Suppressor macrophage treated with lipopolysaccharide for 4 hours (primary cell): Measurements from ENCODE around the gene NEDD4L.

Source experiments
- DNase-seq: peaks from one replicate; pipeline ENCODE4 v3.0.0-alpha.2; 2020

NEDD4L gene

GRCh38 chr18:58054041-58054781, 10.2 kb downstream of the NEDD4L start:
- DNase-seq, result no peak

DNA sequence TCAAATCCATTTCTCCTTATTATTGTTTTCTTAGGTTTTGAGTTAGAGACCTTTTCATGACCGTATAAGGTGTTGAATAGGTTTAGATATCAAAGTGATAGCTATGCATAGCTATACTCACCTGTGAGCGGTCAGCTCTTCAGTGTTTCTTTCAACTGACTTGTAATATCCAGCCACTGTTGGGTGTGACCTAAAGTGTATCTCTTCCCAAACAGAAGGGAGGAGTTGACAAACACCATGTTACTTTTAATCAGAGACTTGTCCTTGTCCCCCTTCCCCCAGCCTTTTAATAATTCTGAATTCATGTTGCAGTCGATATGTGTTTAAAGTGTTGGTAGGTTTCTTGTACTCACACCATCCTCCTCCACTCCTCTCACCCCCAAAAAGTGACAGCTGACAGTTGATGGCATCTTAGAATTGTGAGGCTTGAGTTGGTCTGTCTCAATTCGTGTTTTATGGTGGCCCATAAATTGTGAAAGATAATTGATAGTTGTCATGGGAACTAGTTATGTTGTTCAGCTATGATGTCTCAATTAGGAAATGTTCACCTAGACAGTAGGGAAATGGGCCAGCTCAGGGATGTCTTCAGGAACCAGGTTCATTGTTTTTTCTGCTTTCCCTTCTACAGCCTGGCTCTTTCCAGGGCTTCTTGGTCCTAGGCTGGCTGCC, 12.0 kb downstream of the NEDD4L start:
- no peak for DNase-seq

DNA sequence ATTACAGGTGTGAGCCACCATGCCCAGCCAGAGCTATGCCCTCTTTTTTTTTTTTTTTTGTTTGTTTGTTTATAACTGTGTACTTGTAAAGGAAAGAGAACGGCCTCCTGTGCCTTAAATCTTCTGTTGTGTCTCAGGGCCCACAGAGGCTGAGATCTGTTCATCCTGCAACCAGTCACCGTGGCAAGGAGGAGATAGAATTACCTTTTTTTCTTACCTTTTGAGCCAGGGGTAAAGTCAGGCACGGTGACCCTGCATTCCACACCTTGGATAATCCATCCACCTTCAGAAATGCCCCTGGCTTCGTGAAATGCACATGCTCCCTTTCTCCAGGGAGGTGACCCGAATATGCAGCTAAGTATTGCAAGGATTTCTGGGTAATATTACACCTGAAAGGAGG, 12.8 kb downstream of the NEDD4L start:
- DNase-seq, result no peak

- DNase-seq, result no peak
Measured at GRCh38 chr18:58057291-58057965, 13.4 kb downstream of the NEDD4L start.

- DNase-seq, result no peak
Measured at GRCh38 chr18:58058720-58059119, 14.7 kb downstream of the NEDD4L start.

DNA sequence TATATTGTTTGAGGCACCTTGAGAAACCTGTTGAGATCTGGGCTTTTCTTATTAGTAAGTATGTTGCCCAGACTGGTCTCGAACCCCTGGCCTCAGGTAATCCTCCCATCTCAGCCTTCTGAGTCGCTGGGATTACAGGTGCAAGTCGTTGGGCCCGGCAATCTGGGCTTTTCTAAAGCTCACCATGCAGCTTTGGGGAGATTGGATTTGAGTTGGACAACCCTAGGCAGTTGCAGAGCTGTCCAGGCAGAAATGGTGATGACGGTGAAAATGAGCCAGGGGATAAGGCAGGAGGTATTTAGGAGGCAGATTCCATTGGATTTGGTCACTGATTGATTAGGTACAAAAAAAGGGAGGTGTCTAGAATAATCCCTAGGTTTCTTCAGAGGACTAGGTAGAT, 16.2 kb downstream of the NEDD4L start:
- DNase-seq, result no peak

DNA sequence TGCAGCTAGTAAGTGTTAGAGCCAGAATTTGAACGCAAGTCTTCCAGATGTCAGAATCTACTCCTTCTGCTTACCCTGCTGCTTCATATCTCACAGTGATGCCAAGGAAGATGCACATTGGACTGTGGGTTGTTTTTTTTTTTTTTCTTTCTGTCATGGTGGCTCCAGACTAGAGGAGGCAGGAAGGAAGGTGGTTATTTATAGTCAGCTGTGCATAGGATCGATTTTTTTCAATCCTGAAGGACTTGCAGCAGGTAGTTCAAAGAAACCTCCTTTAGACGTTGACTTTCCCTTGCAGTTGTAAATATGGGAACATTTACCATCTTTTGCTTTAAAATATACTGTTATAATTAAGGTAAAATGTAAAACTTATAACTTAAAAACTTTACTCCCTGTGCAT, 17.3 kb downstream of the NEDD4L start:
- DNase-seq, result no peak

DNA sequence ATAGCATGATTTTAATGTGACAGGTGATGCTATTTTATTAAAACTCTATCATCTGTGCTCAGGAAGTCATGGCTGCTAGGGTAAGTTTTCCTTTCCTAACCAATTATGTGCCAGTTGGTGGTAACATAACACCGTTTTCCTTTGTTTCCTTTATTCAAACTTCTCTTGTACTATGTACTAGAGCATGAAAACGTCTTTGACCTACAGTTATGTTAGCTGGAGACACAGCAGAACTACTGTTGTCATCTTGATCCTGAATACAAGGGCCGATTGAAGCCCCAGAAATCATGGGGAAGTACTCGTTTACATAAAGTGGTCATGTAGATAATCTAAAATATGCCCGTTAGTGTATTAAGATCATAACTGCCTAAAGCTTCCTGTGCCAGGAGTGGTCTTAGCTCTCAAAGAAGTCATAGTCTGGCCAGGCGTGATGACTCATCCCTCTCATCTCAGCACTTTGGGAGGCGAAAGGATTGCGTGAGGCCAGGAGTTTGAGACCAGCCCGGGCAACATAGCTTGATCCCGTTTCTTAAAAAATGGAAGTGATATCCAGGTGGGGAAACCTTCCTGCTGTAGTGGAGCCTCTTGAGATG, 20.5 kb downstream of the NEDD4L start:
- DNase-seq, result no peak

DNA sequence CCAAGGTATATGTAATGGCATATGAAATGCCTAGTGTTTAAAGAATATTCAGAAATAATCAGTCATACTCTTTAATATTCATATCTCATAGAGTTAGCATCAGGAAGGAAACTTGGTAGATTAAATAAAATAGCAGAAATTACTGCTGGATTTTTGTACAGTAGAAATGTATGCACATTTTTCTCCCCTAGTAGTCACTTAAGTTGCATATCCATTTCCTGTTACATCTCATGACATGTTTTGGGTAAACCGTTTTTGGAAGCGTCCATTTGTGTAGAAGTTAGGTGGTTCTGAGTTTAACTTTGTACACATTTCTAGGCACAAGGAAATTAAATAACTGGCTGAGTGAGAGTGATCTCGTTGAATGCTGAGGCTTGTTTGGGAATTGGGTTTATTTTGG, 21.9 kb downstream of the NEDD4L start:
- DNase-seq, result no peak

- DNase-seq, result no peak
Measured at GRCh38 chr18:58067601-58068000, 23.6 kb downstream of the NEDD4L start.

GRCh38 chr18:58069099-58069498, 25.1 kb downstream of the NEDD4L start:
- no peak for DNase-seq

DNA sequence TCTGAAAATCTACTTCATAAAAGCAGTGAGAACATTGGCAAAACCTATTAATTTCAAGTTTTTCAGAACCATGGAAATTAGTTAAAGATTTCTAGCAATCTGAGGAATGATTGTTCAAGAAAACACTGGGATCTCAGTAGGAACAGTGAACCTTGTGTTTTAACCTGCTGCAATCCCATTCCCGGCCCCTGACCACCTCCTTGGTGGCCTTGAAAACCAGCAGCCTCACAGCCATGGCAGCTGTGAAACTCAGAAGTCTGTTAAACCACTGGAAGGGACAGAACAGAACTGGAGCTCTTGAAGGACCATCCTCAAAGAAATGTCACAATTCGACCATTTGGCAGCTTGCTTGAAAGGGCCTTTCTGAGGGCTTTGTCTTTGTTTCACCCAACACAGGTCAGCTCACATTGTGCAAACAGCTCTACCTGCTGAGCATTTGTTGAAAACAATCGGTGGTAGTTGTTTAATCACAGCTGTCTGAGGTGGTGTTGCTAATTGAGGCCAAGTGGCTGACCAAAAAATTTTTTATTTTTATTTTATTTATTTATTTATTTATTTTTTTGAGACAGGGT, 25.8 kb downstream of the NEDD4L start:
- DNase-seq, result no peak

DNA sequence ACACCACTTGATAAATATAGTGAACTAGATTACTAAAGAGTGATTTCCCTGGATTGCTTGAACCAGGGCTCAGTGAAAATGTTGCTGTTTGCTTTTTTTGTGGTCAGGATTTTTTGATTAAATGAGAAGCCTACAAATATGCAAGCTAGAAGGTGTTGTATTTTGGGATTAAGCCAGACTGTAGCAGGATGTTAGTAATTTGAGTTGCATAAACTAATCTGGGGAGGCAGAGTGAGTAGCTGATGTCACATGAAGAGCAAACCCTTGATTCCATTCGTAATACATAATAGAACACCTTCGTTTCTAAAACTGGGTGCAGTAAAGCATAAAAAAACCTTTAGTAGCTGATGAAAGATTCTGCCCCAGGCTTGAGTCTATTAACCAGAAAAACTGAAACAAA, 32.0 kb downstream of the NEDD4L start:
- no peak for DNase-seq

DNA sequence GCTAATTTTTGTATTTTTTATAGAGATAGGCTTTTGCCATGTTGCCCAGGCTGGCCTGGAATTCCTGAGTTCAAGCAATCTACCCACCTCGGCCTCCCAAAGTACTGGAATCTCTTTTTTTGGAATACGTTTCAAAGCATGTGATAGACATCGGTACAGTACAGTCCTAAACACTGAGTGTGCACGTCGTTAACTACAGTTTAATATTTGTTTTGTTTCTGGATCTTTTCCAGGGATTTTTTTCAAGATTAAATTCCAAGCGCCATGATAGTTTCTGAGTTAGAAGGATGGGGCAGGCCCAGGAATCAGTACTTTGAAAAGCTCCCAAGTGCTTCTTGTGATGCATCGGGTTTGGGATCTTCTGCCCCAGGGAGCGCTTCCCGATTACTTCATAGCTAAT, 33.3 kb downstream of the NEDD4L start:
- DNase-seq, result no peak

DNA sequence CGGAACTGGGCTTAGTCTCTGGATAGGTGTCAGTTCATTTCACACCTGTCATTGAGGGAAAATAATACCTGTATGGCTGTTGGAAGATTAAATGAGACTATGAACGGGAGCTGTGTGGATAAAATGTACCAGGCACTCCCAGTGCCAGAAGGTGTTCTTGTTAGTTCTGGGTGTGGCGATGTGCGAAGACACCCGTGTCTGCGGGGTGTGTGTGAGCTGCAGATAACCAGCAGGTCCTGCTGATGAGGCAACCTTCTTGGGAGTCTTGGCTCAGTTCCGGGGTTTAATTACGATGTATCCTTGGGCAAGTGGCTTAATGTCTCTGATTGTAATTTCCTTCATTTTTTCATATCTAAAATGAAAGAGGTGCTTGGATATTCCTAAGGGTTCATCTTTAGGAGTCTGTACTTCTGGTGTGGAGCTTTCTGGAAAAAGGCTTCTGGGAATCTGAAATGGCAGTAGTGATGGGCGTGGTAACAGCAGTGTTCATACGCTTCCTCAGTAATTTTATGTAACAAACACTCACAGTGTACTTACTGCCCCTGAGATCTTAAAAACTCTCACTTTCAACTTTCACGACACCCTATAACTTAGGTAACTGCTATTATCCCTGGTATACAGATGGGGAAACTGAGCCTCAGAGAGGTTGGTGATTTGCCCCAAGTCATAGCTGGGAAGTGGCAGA, 35.0 kb downstream of the NEDD4L start:
- DNase-seq, result no peak

DNA sequence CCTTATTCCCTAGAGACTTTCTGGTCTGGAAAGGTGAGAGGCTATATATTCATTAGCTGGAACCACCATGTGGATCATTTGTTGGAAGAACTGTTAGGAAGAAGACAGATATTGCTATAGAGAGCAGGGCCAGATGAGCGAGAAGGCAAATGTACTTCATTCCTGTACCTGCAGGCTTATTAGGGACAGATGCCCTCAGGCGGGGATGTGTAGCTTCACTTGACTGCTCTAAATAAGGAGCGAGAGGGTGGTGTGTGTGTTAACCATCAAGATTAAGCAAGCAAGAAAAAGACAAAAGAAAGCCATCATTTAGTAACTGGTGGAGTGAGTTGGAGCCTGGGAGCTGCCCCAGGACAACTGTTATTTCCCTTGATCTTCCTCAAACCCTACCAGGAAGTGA, 36.4 kb downstream of the NEDD4L start:
- DNase-seq, result no peak

- peak; percentile 59 for DNase-seq
Measured at GRCh38 chr18:58087928-58088690, 44.1 kb downstream of the NEDD4L start.

- no peak for DNase-seq
Measured at GRCh38 chr18:58088691-58089065, 44.7 kb downstream of the NEDD4L start.

GRCh38 chr18:58091099-58091611, 47.1 kb downstream of the NEDD4L start:
- DNase-seq, result peak; percentile 28

- no peak for DNase-seq
Measured at GRCh38 chr18:58093311-58093803, 49.3 kb downstream of the NEDD4L start.

DNA sequence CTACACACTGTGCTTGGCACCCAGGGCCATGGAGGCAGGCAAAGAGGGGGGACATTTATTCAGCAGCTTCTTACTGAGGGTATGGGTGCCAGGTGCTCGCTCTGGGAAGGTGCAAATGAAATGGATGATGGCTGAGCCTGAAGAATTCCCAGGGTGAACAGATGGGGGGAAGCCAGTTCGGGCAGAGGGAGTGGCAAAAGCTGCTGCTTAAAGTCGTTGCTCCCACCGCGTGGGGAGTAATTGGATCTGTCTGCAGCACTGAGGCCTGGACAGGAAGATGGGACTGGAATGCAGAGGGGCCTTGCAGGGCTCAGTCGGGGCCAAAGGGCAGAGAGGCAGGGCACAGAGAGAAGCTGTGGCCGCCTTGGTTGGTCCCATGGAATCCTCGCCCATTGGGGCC, 51.2 kb downstream of the NEDD4L start:
- DNase-seq, result no peak

- no peak for DNase-seq
Measured at GRCh38 chr18:58095655-58096054, 51.6 kb downstream of the NEDD4L start.
